ENCODE measurements around the gene DEPP1.

DEPP1 gene

GRCh38 chr10:44978213-44978569 lies 418 bp downstream of the DEPP1 start:
- DNase-seq, result no peak

- no peak for DNase-seq
These were observed 1.1 kb downstream of the DEPP1 start for GRCh38 chr10:44977287-44978212.

GRCh38 chr10:44976352-44977198 lies 2.0 kb downstream of the DEPP1 start:
- DNase-seq, result no peak

GRCh38 chr10:44975431-44976331 lies 2.9 kb downstream of the DEPP1 start:
- DNase-seq, result peak; percentile 36

GRCh38 chr10:44974628-44975430 lies 3.8 kb downstream of the DEPP1 start:
- peak; percentile 74 for DNase-seq

GRCh38 chr10:44974082-44974627 lies 4.5 kb downstream of the DEPP1 start:
- DNase-seq, result no peak

- DNase-seq, result no peak
These were observed 5.1 kb downstream of the DEPP1 start for GRCh38 chr10:44973323-44974081.

GRCh38 chr10:44972874-44973306 lies 5.7 kb downstream of the DEPP1 start:
- DNase-seq, result no peak

- no peak for DNase-seq
These were observed 6.5 kb downstream of the DEPP1 start for GRCh38 chr10:44971935-44972757.

GRCh38 chr10:44971434-44971833 lies 7.2 kb downstream of the DEPP1 start:
- DNase-seq, result no peak

GRCh38 chr10:44970812-44971395 lies 7.7 kb downstream of the DEPP1 start:
- DNase-seq, result no peak

GRCh38 chr10:44969854-44970253 lies 8.8 kb downstream of the DEPP1 start:
- no peak for DNase-seq

GRCh38 chr10:44968500-44969400 lies 9.9 kb downstream of the DEPP1 start:
- peak; percentile 16 for DNase-seq

GRCh38 chr10:44968091-44968490 lies 10.5 kb downstream of the DEPP1 start:
- peak; percentile 22 for DNase-seq

- DNase-seq, result no peak
These were observed 11.0 kb downstream of the DEPP1 start for GRCh38 chr10:44967616-44968015.

GRCh38 chr10:44966816-44967509 lies 11.6 kb downstream of the DEPP1 start:
- DNase-seq, result peak; percentile 41

- no peak for DNase-seq
These were observed 12.3 kb downstream of the DEPP1 start for GRCh38 chr10:44966129-44966815.
